Left ventricle myocardium superior (tissue), 1 donor: ENCODE measurements around the gene PTRH1. TPM values are rescaled to one million over a fixed set of nuclear protein-coding genes. Genes with fewer than 3 reads are reported as not detected.

ENCODE experiments used
- ATAC-seq: fragments of 200-7000 bp; cut with Tn5 transposase; one replicate; pipeline ENCODE4 v1.9.1; 2020; ENCODE audit warnings: mild to moderate bottlenecking, moderate library complexity
- DNase-seq: peaks from one replicate; pipeline ENCODE4 v3.0.0-alpha.2; 2020
- intact Hi-C: fragments of 100-400 bp; cut with micrococcal nuclease; formaldehyde crosslinking; loops from one replicate; pipeline ENCODE4 v1.11.0; 2022
- total RNA-seq: library from RNA; stranded (reverse); fragmentation: NEBNext Ultra II Directional; extraction: Animal tissue kit (Norgen Biotek cat#: 25700); gene quantifications from one replicate; pipeline ENCODE4 v1.2.1, GENCODE V29; 2021
- donor health status: DM: no; HTN: yes; CAD: no; lungs with severe emphysema.

PTRH1 gene
- total RNA-seq, 1 donor from 2014 or later, result 13.4 TPM

DNA sequence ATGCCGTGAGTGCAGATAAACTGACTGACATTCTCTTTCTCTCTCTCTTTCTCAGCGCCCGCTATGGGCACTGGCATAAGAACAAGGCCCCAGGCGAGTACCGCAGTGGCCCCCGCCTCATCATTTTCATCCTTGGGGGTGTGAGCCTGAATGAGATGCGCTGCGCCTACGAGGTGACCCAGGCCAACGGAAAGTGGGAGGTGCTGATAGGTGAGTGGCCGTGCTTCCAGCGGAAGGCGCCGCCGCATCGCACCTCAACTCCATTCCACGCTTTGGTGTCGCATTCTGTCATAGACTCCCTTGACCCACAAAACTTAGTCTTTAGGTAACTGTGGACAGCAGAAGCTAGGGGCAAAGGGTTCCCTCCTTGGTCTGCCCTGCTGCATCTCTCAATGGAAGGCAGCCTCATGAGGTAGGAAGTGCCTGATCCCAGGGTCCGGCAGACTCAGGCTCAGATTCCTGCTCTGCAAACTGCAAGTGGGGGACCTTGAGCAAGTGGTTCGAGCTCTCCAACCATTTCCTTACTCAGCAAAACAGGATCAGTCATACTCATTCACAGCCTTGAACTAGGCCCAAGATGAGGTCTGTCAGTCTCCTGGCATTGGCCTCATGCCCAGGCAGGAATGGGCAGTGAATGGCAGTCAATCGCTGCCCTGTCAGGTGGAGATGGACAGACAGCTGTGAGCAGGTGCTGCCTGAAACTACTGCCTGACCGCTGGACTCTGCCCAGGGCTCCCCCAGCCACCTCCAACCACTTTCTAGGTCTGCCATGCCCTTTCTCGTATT is 32.9 kb downstream of the PTRH1 start:
- DNase-seq (no peak), ATAC-seq (peak; percentile 38)
- intact Hi-C loops, result no loop called here

DNA sequence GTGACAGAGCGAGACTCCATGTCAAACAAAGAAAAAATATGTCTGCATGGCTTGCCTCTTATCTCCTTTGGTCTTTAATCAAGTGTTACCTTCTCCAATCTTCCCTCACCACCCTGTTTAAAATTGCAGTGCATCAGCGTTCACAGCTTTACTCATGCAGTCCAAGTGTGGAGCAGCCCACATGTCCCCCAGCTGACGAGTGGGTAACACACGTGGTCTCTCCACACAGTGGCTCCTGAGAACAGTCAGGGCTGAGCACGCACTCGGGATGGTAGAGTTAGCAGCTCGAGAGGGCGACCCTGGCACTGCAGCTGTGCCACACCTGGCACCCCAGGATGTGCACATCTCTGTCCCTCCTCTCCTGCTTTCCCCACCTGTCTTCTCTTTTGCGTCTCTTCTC is 34.6 kb downstream of the PTRH1 start:
- ATAC-seq (no peak), DNase-seq (no peak)
- intact Hi-C loops, result no loop called here

DNA sequence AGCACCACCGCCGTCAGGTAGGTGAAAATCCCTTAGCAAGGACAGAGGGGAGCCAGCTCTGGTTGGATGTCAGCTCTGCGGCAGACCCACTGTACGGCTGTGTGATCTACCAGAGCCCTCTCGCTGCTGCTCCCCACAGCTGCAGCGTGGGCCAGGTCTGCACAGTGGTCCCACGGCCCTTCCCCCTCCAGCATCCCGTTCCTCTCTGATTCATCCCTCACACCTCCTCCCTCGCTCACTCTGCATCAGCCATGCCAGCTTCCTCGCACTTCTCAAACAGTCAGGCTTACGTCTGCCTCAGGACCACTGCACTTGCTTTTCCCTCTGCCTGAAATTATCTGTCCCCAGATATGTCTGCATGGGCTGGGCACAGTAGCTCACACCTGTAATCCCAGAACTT is 35.2 kb downstream of the PTRH1 start:
- no peak for ATAC-seq
- no peak for DNase-seq
- intact Hi-C loops, result no loop called here

DNA sequence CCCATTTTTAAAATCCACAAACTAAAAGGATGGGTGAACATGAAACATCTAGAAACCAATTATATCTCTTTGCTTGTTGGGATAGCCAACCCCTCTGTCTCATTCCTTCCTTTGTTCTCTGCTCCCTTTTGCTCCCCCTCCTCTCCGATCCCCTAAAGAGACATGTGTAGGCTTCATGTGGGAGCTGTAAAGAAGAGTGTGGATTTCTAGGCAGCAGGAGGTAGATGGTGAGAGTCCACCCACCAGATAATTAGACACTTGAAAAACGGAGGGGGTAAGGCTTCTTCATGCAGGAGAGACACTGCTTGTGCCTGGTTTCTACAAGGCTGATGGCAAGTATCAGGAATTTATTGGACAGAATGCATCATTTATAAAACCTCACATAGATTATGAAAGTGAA is 36.0 kb downstream of the PTRH1 start:
- intact Hi-C loops, result no loop called here
- ATAC-seq (no peak), DNase-seq (no peak)

DNA sequence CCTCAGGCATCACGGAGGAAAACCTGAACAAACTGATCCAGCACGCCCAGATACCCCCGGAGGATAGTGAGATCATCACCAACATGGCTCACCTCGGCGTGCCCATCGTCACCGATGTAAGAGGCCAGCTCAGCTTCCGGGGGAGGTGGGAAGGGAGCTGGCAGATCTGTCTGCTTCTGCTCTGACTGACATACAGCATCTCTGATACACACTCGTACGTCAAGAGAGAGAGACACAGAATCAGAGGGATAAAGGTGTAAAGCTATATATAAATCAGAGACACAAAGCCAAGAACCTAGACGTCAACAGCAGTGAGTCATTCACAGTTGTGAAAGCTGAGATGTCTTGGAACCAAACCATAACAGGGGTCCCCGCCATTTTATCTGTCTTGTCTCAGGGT is 38.8 kb downstream of the PTRH1 start:
- intact Hi-C loops, result no loop called here
- ATAC-seq, result peak; percentile 18
- DNase-seq, result no peak

DNA sequence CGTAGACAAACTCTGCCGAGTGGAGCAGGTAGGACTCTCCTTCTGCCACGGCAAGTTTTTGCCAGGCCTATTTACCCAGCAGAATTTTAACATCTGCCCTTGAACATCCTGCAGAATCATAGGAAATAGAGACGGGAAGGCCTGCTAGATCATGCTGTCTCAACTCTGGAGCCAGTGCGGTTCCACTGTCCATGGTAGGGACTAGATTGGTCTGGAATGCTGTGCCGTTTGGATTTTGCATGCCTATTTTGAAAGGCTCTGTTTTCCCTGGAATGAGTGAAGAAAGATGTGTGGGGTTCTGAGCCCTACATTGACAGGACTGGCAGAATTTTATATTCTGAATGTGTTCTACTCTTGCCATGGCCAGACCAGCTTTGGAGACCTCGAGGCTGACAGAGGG is 42.2 kb downstream of the PTRH1 start:
- no peak for ATAC-seq
- intact Hi-C loops, result no loop called here
- no peak for DNase-seq

DNA sequence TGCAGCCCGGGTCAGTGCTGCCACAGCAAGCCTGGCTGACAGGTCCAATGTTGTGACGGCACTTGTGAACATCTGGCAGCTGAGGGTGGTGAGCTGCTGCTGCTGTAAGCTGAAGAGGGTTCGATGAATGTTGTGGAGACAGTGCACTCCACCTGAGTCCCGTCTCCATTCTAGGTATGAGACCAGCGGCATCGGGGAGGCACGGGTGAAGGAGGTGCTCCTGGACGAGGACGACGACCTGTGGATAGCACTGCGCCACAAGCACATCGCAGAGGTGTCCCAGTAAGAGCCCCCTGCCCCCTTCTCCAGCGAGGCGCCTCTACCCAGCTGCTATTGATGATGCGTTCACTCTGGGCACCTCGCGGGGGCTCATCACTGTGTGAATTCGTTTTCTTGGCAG is 47.6 kb downstream of the PTRH1 start:
- no peak for DNase-seq
- no peak for ATAC-seq
- intact Hi-C loops, result no loop called here

DNA sequence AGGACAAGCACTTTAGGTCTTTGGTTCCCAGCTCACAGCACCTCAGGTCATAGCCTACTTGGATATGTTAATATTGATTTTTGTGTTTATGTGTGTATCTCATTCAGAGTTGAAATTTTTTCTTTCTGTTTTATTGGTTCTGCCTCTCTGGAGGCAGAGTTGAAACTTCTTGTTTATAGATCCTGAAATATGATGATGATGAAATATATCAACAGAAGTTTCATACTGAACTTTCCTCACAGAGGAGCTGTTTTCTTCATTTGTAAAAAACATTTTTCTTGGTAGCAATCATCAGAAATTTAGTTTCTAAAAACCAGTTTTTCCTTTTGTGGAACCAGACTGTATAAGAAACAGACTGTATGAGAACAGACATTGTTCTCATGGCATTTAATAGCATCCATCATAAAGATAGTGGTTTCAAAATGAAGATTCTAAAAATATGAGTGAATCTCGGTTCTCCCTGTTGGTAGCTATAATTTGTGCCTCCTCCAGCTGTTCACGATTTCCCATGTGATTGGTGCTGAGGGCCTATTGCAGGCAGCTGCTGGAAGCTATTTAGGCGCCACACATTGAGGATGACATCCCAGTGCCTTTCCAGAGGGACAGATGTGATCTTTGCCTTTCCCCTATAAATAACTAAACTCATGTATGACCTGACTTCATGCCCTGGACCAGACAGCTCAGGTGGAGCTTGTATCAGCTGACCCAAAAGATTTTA is 48.2 kb downstream of the PTRH1 start:
- DNase-seq (no peak), ATAC-seq (no peak)
- intact Hi-C loops, result no loop called here

DNA sequence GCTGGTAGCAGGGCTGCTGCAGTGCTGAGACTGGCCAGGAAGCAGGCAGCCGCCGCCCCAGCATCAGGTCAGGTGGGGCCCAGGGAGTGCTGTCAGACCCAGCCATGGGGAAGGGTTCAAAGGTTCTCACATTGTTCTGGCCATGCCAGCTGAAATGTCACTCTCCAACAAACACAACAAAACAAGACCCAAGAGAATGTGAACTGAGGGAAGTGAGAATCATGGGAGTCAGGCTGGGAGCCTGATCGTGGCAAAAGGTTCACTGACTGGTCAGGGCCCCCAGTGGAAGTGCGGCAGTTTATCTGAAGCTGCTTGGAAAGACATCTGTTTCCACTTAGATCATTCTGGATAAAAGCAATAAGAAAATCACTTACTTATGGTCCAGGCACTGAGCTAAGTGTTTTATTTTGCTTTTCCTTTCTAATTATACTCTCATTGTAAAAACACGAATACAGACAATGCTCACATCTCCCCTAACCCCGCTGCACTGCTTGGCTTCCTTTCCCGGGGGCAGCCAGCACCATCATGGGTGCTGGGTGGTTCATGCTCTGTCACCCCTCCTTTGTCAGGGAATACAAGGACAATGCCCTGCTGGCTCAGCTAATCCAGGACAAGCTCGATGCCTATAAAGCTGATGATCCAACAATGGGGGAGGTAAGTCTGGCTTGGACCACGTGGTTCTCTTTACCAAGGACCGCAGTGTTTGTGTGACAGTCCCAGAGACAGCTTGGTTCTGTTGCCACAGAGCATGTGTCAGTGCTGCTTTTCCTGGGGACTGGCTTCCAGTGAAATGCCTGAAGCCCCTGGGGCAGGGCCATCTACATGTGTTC is 50.6 kb downstream of the PTRH1 start:
- intact Hi-C loops, result no loop called here
- DNase-seq (no peak), ATAC-seq (peak; percentile 48)

DNA sequence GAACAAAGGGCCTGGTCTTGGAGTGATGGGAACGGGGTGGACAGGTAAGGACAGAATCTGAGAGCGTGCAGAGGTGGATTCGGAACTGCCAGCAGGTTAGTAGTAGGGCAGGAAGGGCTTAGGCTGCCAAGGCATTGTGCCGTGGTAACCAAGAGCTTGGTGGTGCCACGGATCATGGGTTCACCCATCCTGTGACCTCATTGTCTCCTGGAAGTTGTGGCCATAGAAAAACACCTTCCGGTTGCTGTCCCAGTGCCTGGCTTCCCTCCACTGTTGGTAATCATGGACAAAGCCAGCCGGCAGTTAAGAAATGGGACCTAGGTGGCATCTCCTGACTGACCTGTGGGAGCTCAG is 51.2 kb downstream of the PTRH1 start:
- no peak for DNase-seq
- no peak for ATAC-seq
- intact Hi-C loops, result no loop called here

Other genes starting within 250 kb of the PTRH1 start
- gene STXBP1, start 103.4 kb downstream of the PTRH1 start, total RNA-seq, result 49.4 TPM
- not detected for gene CFAP157, start 8.7 kb downstream of the PTRH1 start, total RNA-seq
- 0.15 TPM for gene TTC16, start 416 bp upstream of the PTRH1 start, total RNA-seq
- 3.6 TPM for gene TOR2A, start 19.6 kb upstream of the PTRH1 start, total RNA-seq
- gene SH2D3C, start 63.0 kb upstream of the PTRH1 start, total RNA-seq, result 18.3 TPM
- gene CDK9, start 70.4 kb upstream of the PTRH1 start, total RNA-seq, result 48.4 TPM
- gene FPGS, start 87.2 kb upstream of the PTRH1 start, total RNA-seq, result 31.9 TPM
- 134 TPM for gene ENG, start 139.0 kb upstream of the PTRH1 start, total RNA-seq
- gene AK1, start 162.0 kb upstream of the PTRH1 start, total RNA-seq, result 853 TPM
- gene ST6GALNAC6, start 183.9 kb upstream of the PTRH1 start, total RNA-seq, result 50.5 TPM
- 28.5 TPM for gene ST6GALNAC4, start 201.4 kb upstream of the PTRH1 start, total RNA-seq
- not detected for gene PIP5KL1, start 215.1 kb upstream of the PTRH1 start, total RNA-seq
- 11.1 TPM for gene DPM2, start 222.2 kb upstream of the PTRH1 start, total RNA-seq